Panc1 (cell line): ENCODE measurements around the gene RICTOR. TPM values are rescaled to one million over a fixed set of nuclear protein-coding genes. Genes with fewer than 3 reads are reported as not detected.

Experiments
- ATAC-seq: fragments of 200-7000 bp; cut with Tn5 transposase; 2 replicates; pipeline ENCODE4 v1.9.1; 2020; ENCODE audit warnings: mild to moderate bottlenecking, moderate library complexity
- BruUV-seq: library from RNA; stranded (reverse); fragments of 400-500 nt; replicated peaks from 2 replicates; lab custom pipeline; 2021; lab: Mats Ljungman, UMichigan
- CTCF ChIA-PET: fragments of 300-600 bp; sonication (Branson Sonifier 250); formaldehyde crosslinking; loops from one replicate; lab custom pipeline; 2022; ENCODE audit warnings: antibody characterized with exemption; lab: Charles Lee
- POLR2A ChIA-PET: fragments of 300-600 bp; sonication (Branson Sonifier 250); formaldehyde crosslinking; loops from one replicate; lab custom pipeline; 2022; ENCODE audit warnings: antibody characterized with exemption; lab: Charles Lee
- DNase-seq: peaks from one replicate; pipeline ENCODE4 v3.0.0-alpha.2; 2010; ENCODE audit warnings: low read depth, low spot score
- H3K27ac ChIP-seq: 2 replicates; pipeline ENCODE4 v1.5.1; 2011; ENCODE audit warnings: mild to moderate bottlenecking, low read length, inconsistent platforms
- H3K27me3 ChIP-seq: fragments of 200-500 bp; sonication (Bioruptor generic); 2 replicates; pipeline ENCODE4 v1.6.0; 2014; ENCODE audit warnings: low read length, inconsistent platforms; ENCODE audit not compliant: control insufficient read depth, insufficient read depth
- H3K36me3 ChIP-seq: fragments of 200-500 bp; sonication (Bioruptor generic); 2 replicates; pipeline ENCODE4 v1.5.1; 2014; ENCODE audit warnings: inconsistent platforms, mild to moderate bottlenecking, low read length, moderate library complexity; ENCODE audit not compliant: control insufficient read depth, insufficient read depth
- H3K4me1 ChIP-seq: 2 replicates; pipeline ENCODE4 v1.5.1; 2011; ENCODE audit warnings: inconsistent platforms, mild to moderate bottlenecking, low read length, moderate library complexity; ENCODE audit not compliant: control insufficient read depth, insufficient read depth
- H3K4me3 ChIP-seq, 2 experiments: 2 replicates each; pipeline ENCODE4 v1.5.1; 2011 to 2012; ENCODE audit warnings: low read depth in 2 of 2, low read length in 2 of 2, mild to moderate bottlenecking in 2 of 2, inconsistent platforms in 1 of 2, moderate library complexity in 1 of 2
- H3K9me3 ChIP-seq: fragments of 200-500 bp; sonication (Bioruptor generic); 2 replicates; pipeline ENCODE4 v1.5.1; 2014; ENCODE audit warnings: low read depth, mild to moderate bottlenecking, inconsistent platforms, low read length, moderate library complexity; ENCODE audit not compliant: control insufficient read depth, insufficient read depth
- POLR2AphosphoS5 ChIP-seq: IDR thresholded peaks from 2 replicates; pipeline ENCODE4 v1.6.1; 2012; ENCODE audit warnings: mild to moderate bottlenecking, low read depth, low read length, moderate library complexity
- SIN3A ChIP-seq: IDR thresholded peaks from 2 replicates; pipeline ENCODE4 v1.6.1; 2012; ENCODE audit warnings: low read depth, mild to moderate bottlenecking, low read length, moderate library complexity, borderline replicate concordance; ENCODE audit not compliant: insufficient read depth
- TCF7L2 ChIP-seq: IDR thresholded peaks from 2 replicates; pipeline ENCODE4 v1.6.1; 2011; ENCODE audit warnings: mild to moderate bottlenecking, low read depth, low read length, inconsistent platforms
- in situ Hi-C: cut with HindIII; loops from 2 replicates; pipeline ENCODE4 v1.10.0; 2016; ENCODE audit warnings: low sequenced_read_pairs, low pct_unique_long_range_greater_than_20kb
- intact Hi-C: fragments of 100-400 bp; cut with micrococcal nuclease; formaldehyde crosslinking; loops from one replicate; pipeline ENCODE4 v1.10.0; 2022; ENCODE audit not compliant: unreplicated experiment
- total RNA-seq: library from RNA; stranded (reverse); gene quantifications from one replicate; pipeline ENCODE4 v1.2.1, GENCODE V29; 2021; ENCODE audit not compliant: unreplicated experiment
- TF ChIP-seq, protein P1 (sequence below), 2 experiments: IDR thresholded peaks; 2 replicates each; pipeline ENCODE4 v1.6.1; 2011 to 2012; ENCODE audit warnings: low read depth in 2 of 2, control low read depth in 1 of 2, low read length in 1 of 2, mild to moderate bottlenecking in 1 of 2, moderate library complexity in 1 of 2; ENCODE audit not compliant: insufficient read depth in 1 of 2
- TF ChIP-seq, protein P2 (sequence below): fragments of 450-650 bp; IDR thresholded peaks from 2 replicates; pipeline ENCODE4 v1.5.1; 2017; ENCODE audit warnings: mild to moderate bottlenecking

Gene RICTOR
- total RNA-seq, 1 experiment from 2014 or later: 21.3 TPM

DNA sequence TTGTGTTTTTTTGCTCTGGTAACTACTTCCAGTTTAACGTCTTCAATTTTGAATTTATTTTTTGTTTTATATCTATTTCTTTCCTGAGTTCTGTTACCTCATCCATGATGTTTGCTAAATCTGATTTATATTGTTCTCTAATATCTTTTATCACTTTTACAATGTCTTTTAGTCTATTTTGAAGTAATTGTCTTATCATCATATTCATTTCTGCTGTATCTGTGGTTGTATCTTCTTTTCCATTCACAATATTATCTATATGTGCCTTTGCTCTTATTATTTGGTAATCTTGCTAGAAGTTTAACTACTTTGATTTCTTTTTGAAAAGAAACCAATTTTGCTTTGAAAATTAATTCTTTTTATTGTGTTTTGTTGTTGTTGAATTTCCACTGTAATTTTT lies 184.8 kb downstream of the RICTOR start:
- H3K36me3 ChIP-seq: peaks cover 35% of the 10 kb centered on the region
- no peaks in the 10 kb centered on the region for H3K27me3 ChIP-seq
- H3K4me1 ChIP-seq: no peaks in the 10 kb centered on the region
- DNase-seq: no peak
- no TSS peak for BruUV-seq
- H3K9me3 ChIP-seq: no peaks in the 10 kb centered on the region
- TF ChIP-seq, protein P1, sequence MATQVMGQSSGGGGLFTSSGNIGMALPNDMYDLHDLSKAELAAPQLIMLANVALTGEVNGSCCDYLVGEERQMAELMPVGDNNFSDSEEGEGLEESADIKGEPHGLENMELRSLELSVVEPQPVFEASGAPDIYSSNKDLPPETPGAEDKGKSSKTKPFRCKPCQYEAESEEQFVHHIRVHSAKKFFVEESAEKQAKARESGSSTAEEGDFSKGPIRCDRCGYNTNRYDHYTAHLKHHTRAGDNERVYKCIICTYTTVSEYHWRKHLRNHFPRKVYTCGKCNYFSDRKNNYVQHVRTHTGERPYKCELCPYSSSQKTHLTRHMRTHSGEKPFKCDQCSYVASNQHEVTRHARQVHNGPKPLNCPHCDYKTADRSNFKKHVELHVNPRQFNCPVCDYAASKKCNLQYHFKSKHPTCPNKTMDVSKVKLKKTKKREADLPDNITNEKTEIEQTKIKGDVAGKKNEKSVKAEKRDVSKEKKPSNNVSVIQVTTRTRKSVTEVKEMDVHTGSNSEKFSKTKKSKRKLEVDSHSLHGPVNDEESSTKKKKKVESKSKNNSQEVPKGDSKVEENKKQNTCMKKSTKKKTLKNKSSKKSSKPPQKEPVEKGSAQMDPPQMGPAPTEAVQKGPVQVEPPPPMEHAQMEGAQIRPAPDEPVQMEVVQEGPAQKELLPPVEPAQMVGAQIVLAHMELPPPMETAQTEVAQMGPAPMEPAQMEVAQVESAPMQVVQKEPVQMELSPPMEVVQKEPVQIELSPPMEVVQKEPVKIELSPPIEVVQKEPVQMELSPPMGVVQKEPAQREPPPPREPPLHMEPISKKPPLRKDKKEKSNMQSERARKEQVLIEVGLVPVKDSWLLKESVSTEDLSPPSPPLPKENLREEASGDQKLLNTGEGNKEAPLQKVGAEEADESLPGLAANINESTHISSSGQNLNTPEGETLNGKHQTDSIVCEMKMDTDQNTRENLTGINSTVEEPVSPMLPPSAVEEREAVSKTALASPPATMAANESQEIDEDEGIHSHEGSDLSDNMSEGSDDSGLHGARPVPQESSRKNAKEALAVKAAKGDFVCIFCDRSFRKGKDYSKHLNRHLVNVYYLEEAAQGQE (IDR thresholded peaks at IDR 0.05; ENCODE audit: insufficient read depth in 1 of 2, low read depth in 2 of 2, low read length in 1 of 2): no peak
- TF ChIP-seq TCF7L2 (no peak), SIN3A (no peak), POLR2AphosphoS5 (no peak)
- TF ChIP-seq, protein P2, sequence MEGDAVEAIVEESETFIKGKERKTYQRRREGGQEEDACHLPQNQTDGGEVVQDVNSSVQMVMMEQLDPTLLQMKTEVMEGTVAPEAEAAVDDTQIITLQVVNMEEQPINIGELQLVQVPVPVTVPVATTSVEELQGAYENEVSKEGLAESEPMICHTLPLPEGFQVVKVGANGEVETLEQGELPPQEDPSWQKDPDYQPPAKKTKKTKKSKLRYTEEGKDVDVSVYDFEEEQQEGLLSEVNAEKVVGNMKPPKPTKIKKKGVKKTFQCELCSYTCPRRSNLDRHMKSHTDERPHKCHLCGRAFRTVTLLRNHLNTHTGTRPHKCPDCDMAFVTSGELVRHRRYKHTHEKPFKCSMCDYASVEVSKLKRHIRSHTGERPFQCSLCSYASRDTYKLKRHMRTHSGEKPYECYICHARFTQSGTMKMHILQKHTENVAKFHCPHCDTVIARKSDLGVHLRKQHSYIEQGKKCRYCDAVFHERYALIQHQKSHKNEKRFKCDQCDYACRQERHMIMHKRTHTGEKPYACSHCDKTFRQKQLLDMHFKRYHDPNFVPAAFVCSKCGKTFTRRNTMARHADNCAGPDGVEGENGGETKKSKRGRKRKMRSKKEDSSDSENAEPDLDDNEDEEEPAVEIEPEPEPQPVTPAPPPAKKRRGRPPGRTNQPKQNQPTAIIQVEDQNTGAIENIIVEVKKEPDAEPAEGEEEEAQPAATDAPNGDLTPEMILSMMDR: no peak
- no peak overlapping the region for H3K27ac ChIP-seq
- no peak for ATAC-seq
- no peak overlapping the region for H3K4me3 ChIP-seq
- intact Hi-C loops (no loop called here), in situ Hi-C loops (no loop called here)
- ChIA-PET POLR2A (interaction anchor here (1.2 kb wide), 1 partner anchor 46 kb away, joined by 3 read pairs; no protein-coding TSS in a partner anchor), CTCF (no interaction called here)

DNA sequence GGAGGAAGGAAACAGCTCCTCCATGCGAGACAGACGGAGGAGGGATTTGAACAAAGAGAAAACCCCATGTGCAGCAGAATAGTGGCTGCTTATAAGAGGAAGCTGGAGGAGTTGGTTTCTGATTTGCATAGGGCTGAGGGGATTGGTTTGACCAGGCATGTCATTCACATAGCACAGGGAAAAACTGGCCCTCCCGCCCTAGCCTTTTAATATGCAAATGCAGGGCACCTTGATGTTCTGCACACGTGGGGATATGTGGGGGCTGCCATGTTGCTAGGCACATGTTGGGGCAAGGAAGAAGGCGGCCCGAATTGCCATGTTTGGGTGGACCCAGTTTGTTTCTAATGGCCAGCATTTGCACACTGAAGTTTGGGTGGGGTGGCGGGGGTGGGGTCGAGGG lies 186.2 kb downstream of the RICTOR start:
- no TSS peak for BruUV-seq
- Histone ChIP-seq H3K36me3 (peaks cover 40% of the 10 kb centered on the region), H3K27me3 (no peaks in the 10 kb centered on the region), H3K4me1 (no peaks in the 10 kb centered on the region), H3K4me3 (no peak overlapping the region), H3K27ac (no peak overlapping the region), H3K9me3 (no peaks in the 10 kb centered on the region)
- TF ChIP-seq SIN3A: no peak
- TF ChIP-seq TCF7L2: no peak
- TF ChIP-seq, protein P2: no peak
- TF ChIP-seq, protein P1 (IDR thresholded peaks at IDR 0.05; ENCODE audit: insufficient read depth in 1 of 2, low read depth in 2 of 2, low read length in 1 of 2): no peak
- ChIA-PET POLR2A (interaction anchor here (1.2 kb wide), 1 partner anchor 45 kb away, joined by 3 read pairs; no protein-coding TSS in a partner anchor), CTCF (no interaction called here)
- no peak for ATAC-seq
- intact Hi-C loops (no loop called here), in situ Hi-C loops (no loop called here)
- DNase-seq: no peak
